Liver (tissue), 3 donors: ENCODE results near the gene OLFML1.

Experiments used
- GABPA ChIP-seq, 2 donors: IDR thresholded peaks in 1 of 2; conservative IDR thresholded peaks in 1 of 2; 2 replicates each; pipeline ENCODE4 v1.6.1; 2016; ENCODE audit warnings: antibody characterized with exemption in 2 of 2, mild to moderate bottlenecking in 1 of 2, moderate library complexity in 1 of 2
- HNF4G ChIP-seq: IDR thresholded peaks from 2 replicates; pipeline ENCODE4 v1.6.1; 2016; ENCODE audit warnings: antibody characterized with exemption
- JUND ChIP-seq, 2 donors: IDR thresholded peaks; 2 replicates each; pipeline ENCODE4 v1.6.1; 2016; ENCODE audit warnings: antibody characterized with exemption in 2 of 2
- RAD21 ChIP-seq, 2 donors: IDR thresholded peaks; 2 replicates each; pipeline ENCODE4 v1.6.1; 2016; ENCODE audit warnings: antibody characterized with exemption in 2 of 2, mild to moderate bottlenecking in 2 of 2
- RXRA ChIP-seq, 2 donors: IDR thresholded peaks; 2 replicates each; pipeline ENCODE4 v1.6.1; 2017 to 2018; ENCODE audit warnings: antibody characterized with exemption in 2 of 2, mild to moderate bottlenecking in 1 of 2
- SP1 ChIP-seq: IDR thresholded peaks from 2 replicates; pipeline ENCODE4 v1.6.1; 2018; ENCODE audit warnings: antibody characterized with exemption, mild to moderate bottlenecking
- YY1 ChIP-seq: IDR thresholded peaks from 2 replicates; pipeline ENCODE4 v1.6.1; 2016; ENCODE audit warnings: antibody characterized with exemption, mild to moderate bottlenecking
- TF ChIP-seq, protein P1 (sequence below): fragments of 150-350 bp; IDR thresholded peaks from 2 replicates; pipeline ENCODE4 v1.5.1; 2017; ENCODE audit warnings: improper control_type of control experiment, low read depth, low read length; ENCODE audit not compliant: missing input control
- TF ChIP-seq, protein P2 (sequence below): IDR thresholded peaks from 2 replicates; pipeline ENCODE4 v1.6.1; 2016; ENCODE audit warnings: antibody characterized with exemption, mild to moderate bottlenecking
- TF ChIP-seq, protein P3 (sequence below): IDR thresholded peaks from 2 replicates; pipeline ENCODE4 v1.6.1; 2016; ENCODE audit warnings: antibody characterized with exemption
- TF ChIP-seq, protein P4 (sequence below): IDR thresholded peaks from 2 replicates; pipeline ENCODE4 v1.6.1; 2016; ENCODE audit warnings: antibody characterized with exemption
- donor health status: healthy.
- donor health status: healthy.

DNA sequence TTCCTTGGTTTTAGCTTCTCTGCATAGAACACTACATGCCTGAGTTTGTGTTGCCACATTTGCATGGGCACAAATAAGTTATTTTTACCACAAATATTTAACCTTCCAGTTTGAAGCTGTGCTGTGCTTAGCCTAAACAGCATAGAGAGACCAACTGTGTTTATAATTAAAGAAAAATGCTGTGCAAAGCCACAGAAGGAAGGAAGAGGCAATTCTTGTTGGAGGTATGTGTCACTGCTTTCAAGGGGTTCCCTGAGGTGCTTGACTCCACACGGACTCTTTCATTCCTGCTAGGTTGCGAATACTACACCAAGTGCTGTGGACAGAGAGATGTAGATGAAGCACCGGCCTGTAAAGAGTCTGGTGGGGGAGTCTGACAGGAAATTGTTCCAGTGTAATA, 47.6 kb upstream of the OLFML1 start:
- TF ChIP-seq YY1 (no peak), RAD21 (IDR thresholded peaks at IDR 0.05) (no peak), GABPA (IDR thresholded peaks at IDR 0.05 in 1 of 2, conservative IDR thresholded peaks at IDR 0.05 in 1 of 2) (no peak), SP1 (no peak), JUND (IDR thresholded peaks at IDR 0.05) (no peak), HNF4G (no peak), RXRA (IDR thresholded peaks at IDR 0.05) (no peak)
- TF ChIP-seq, protein P1, sequence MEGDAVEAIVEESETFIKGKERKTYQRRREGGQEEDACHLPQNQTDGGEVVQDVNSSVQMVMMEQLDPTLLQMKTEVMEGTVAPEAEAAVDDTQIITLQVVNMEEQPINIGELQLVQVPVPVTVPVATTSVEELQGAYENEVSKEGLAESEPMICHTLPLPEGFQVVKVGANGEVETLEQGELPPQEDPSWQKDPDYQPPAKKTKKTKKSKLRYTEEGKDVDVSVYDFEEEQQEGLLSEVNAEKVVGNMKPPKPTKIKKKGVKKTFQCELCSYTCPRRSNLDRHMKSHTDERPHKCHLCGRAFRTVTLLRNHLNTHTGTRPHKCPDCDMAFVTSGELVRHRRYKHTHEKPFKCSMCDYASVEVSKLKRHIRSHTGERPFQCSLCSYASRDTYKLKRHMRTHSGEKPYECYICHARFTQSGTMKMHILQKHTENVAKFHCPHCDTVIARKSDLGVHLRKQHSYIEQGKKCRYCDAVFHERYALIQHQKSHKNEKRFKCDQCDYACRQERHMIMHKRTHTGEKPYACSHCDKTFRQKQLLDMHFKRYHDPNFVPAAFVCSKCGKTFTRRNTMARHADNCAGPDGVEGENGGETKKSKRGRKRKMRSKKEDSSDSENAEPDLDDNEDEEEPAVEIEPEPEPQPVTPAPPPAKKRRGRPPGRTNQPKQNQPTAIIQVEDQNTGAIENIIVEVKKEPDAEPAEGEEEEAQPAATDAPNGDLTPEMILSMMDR = no peak
- TF ChIP-seq, protein P2, sequence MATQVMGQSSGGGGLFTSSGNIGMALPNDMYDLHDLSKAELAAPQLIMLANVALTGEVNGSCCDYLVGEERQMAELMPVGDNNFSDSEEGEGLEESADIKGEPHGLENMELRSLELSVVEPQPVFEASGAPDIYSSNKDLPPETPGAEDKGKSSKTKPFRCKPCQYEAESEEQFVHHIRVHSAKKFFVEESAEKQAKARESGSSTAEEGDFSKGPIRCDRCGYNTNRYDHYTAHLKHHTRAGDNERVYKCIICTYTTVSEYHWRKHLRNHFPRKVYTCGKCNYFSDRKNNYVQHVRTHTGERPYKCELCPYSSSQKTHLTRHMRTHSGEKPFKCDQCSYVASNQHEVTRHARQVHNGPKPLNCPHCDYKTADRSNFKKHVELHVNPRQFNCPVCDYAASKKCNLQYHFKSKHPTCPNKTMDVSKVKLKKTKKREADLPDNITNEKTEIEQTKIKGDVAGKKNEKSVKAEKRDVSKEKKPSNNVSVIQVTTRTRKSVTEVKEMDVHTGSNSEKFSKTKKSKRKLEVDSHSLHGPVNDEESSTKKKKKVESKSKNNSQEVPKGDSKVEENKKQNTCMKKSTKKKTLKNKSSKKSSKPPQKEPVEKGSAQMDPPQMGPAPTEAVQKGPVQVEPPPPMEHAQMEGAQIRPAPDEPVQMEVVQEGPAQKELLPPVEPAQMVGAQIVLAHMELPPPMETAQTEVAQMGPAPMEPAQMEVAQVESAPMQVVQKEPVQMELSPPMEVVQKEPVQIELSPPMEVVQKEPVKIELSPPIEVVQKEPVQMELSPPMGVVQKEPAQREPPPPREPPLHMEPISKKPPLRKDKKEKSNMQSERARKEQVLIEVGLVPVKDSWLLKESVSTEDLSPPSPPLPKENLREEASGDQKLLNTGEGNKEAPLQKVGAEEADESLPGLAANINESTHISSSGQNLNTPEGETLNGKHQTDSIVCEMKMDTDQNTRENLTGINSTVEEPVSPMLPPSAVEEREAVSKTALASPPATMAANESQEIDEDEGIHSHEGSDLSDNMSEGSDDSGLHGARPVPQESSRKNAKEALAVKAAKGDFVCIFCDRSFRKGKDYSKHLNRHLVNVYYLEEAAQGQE = no peak
- TF ChIP-seq, protein P3, sequence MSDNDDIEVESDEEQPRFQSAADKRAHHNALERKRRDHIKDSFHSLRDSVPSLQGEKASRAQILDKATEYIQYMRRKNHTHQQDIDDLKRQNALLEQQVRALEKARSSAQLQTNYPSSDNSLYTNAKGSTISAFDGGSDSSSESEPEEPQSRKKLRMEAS = no peak
- TF ChIP-seq, protein P4, sequence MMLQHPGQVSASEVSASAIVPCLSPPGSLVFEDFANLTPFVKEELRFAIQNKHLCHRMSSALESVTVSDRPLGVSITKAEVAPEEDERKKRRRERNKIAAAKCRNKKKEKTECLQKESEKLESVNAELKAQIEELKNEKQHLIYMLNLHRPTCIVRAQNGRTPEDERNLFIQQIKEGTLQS = no peak
